Fibroblast of lung (primary cell): ENCODE results near the gene RUBCN.

Source experiments
- CTCF ChIP-seq, 2 donors: IDR thresholded peaks in 1 of 2; conservative IDR thresholded peaks in 1 of 2; 1 replicate in 1 of 2; 2 replicates in 1 of 2; pipeline ENCODE4 v1.5.1; 2011 to 2012; ENCODE audit warnings: low read length in 2 of 2, control low read depth in 1 of 2, inconsistent platforms in 1 of 2, low read depth in 1 of 2, mild to moderate bottlenecking in 1 of 2
- EZH2 ChIP-seq: IDR thresholded peaks from 2 replicates; pipeline ENCODE4 v1.5.1; 2012; ENCODE audit warnings: low read length, control low read depth, mild to moderate bottlenecking; ENCODE audit errors: missing control alignments

GRCh38 chr3:197746801-197747237 lies 10.1 kb upstream of the RUBCN start:
- no peak for TF ChIP-seq CTCF (conservative IDR thresholded peaks at IDR 0.05 in 1 of 2, IDR thresholded peaks at IDR 0.05 in 1 of 2; ENCODE audit: low read depth in 1 of 2, low read length in 2 of 2)
- no peak for TF ChIP-seq EZH2
